GM23338 (cell line): Measurements from ENCODE around the gene IFT43. TPM values are rescaled to one million over a fixed set of nuclear protein-coding genes. Genes with fewer than 3 reads are reported as not detected.

Source experiments
- ATAC-seq: fragments of 200-7000 bp; cut with Tn5 transposase; 3 replicates; pipeline ENCODE4 v1.9.1; 2020
- DNase-seq: peaks from one replicate; pipeline ENCODE4 v3.0.0-alpha.2; 2015; ENCODE audit warnings: low spot score
- H2AFZ ChIP-seq: fragments of 200-600 bp; sonication (generic); 2 replicates; pipeline ENCODE4 v1.8.0; 2016; ENCODE audit warnings: antibody characterized with exemption, mild to moderate bottlenecking, moderate library complexity
- H3F3A ChIP-seq: fragments of 200-600 bp; sonication (generic); replicated peaks from 2 replicates; pipeline ENCODE4 v1.8.0; 2017; ENCODE audit warnings: antibody characterized with exemption, mixed run types, low read depth
- H3K27ac ChIP-seq: fragments of 200-600 bp; sonication (generic); 2 replicates; pipeline ENCODE4 v1.6.1; 2016; ENCODE audit warnings: low read depth
- H3K27me3 ChIP-seq: fragments of 200-600 bp; sonication (generic); 2 replicates; pipeline ENCODE4 v1.8.0; 2016; ENCODE audit warnings: mild to moderate bottlenecking, mixed run types, moderate library complexity; ENCODE audit not compliant: insufficient read depth
- H3K36me3 ChIP-seq: fragments of 200-600 bp; sonication (generic); 2 replicates; pipeline ENCODE4 v1.8.0; 2016; ENCODE audit warnings: mild to moderate bottlenecking; ENCODE audit not compliant: insufficient read depth
- H3K4me1 ChIP-seq: fragments of 200-600 bp; sonication (generic); 2 replicates; pipeline ENCODE4 v1.8.0; 2016; ENCODE audit warnings: mild to moderate bottlenecking, moderate library complexity; ENCODE audit not compliant: insufficient read depth
- H3K4me2 ChIP-seq: fragments of 200-600 bp; sonication (generic); 2 replicates; pipeline ENCODE4 v1.7.1; 2017; ENCODE audit warnings: mixed run types
- H3K4me3 ChIP-seq: fragments of 200-600 bp; sonication (generic); 2 replicates; pipeline ENCODE4 v1.6.1; 2016; ENCODE audit warnings: mixed run types
- H3K79me2 ChIP-seq: fragments of 200-600 bp; sonication (generic); replicated peaks from 2 replicates; pipeline ENCODE4 v1.8.0; 2017; ENCODE audit warnings: mild to moderate bottlenecking; ENCODE audit not compliant: insufficient read depth
- H3K9me2 ChIP-seq: fragments of 200-600 bp; sonication (generic); 2 replicates; pipeline ENCODE4 v1.8.0; 2017; ENCODE audit not compliant: insufficient read depth
- H4K20me1 ChIP-seq: fragments of 200-600 bp; sonication (generic); replicated peaks from 2 replicates; pipeline ENCODE4 v1.8.0; 2017; ENCODE audit warnings: mild to moderate bottlenecking; ENCODE audit not compliant: insufficient read depth
- H3K27ac Mint-ChIP-seq: 2 replicates; pipeline ENCODE4 v1.8.0; 2020; ENCODE audit warnings: inconsistent platforms, mild to moderate bottlenecking, moderate library complexity, mixed read lengths
- H3K27me3 Mint-ChIP-seq: 3 replicates; pipeline ENCODE4 v1.8.0; 2022; ENCODE audit warnings: low read depth, mild to moderate bottlenecking, moderate library complexity, mixed read lengths, inconsistent platforms; ENCODE audit not compliant: insufficient read depth, poor library complexity
- H3K36me3 Mint-ChIP-seq: 3 replicates; pipeline ENCODE4 v1.8.0; 2021; ENCODE audit warnings: low read depth, mild to moderate bottlenecking, inconsistent platforms, moderate library complexity, mixed read lengths
- H3K4me1 Mint-ChIP-seq: 3 replicates; pipeline ENCODE4 v1.8.0; 2020; ENCODE audit warnings: mild to moderate bottlenecking, inconsistent platforms, mixed read lengths
- H3K4me3 Mint-ChIP-seq: 3 replicates; pipeline ENCODE4 v1.8.0; 2021; ENCODE audit warnings: moderate library complexity, mild to moderate bottlenecking, inconsistent platforms, mixed read lengths
- H3K9me3 Mint-ChIP-seq: 3 replicates; pipeline ENCODE4 v1.8.0; 2020; ENCODE audit warnings: moderate library complexity, mild to moderate bottlenecking, inconsistent platforms, mixed read lengths
- CREB1 ChIP-seq: fragments of 250-450 bp; sonication (Bioruptor Pico); IDR thresholded peaks from 2 replicates; pipeline ENCODE4 v1.5.0; 2020; ENCODE audit warnings: low read depth, mild to moderate bottlenecking, moderate library complexity
- CTCF ChIP-seq, 2 experiments: fragments of 200-600 bp in 1 of 2; sonication (generic) in 1 of 2; conservative IDR thresholded peaks; 2 replicates each; pipeline versions ENCODE4 v1.5.1 to v1.6.1; 2016 to 2017; ENCODE audit warnings: antibody characterized with exemption in 2 of 2, low read depth in 2 of 2, mild to moderate bottlenecking in 2 of 2, moderate library complexity in 1 of 2
- ETS1 ChIP-seq: IDR thresholded peaks from 2 replicates; pipeline ENCODE4 v1.6.1; 2016; ENCODE audit warnings: antibody characterized with exemption
- EZH2phosphoT487 ChIP-seq: fragments of 200-600 bp; sonication (generic); IDR thresholded peaks from one replicate; pipeline ENCODE4 v1.8.1; 2018; ENCODE audit warnings: antibody characterized with exemption; ENCODE audit not compliant: unreplicated experiment
- JUNB ChIP-seq: IDR thresholded peaks from one replicate; pipeline ENCODE4 v1.6.1; 2016; ENCODE audit warnings: antibody characterized with exemption; ENCODE audit not compliant: unreplicated experiment
- NANOG ChIP-seq: IDR thresholded peaks from 2 replicates; pipeline ENCODE4 v1.6.1; 2016; ENCODE audit warnings: antibody characterized with exemption, borderline replicate concordance
- POLR2AphosphoS5 ChIP-seq: IDR thresholded peaks from 2 replicates; pipeline ENCODE4 v1.6.1; 2016; ENCODE audit warnings: antibody characterized with exemption, low read depth
- REST ChIP-seq: IDR thresholded peaks from one replicate; pipeline ENCODE4 v1.6.1; 2018; ENCODE audit warnings: antibody characterized with exemption; ENCODE audit not compliant: unreplicated experiment
- STAT1 ChIP-seq: IDR thresholded peaks from one replicate; pipeline ENCODE4 v1.6.1; 2016; ENCODE audit warnings: antibody characterized with exemption; ENCODE audit not compliant: unreplicated experiment
- ZNF114 ChIP-seq: fragments of 250-450 bp; sonication (Bioruptor Pico); IDR thresholded peaks from 2 replicates; pipeline ENCODE4 v1.5.0; 2020; ENCODE audit warnings: mild to moderate bottlenecking, moderate library complexity
- ZNF331 ChIP-seq: fragments of 250-450 bp; sonication (Bioruptor Pico); IDR thresholded peaks from 2 replicates; pipeline ENCODE4 v1.5.0; 2020; ENCODE audit warnings: low read depth, mild to moderate bottlenecking, moderate library complexity
- ZNF462 ChIP-seq: fragments of 250-450 bp; sonication (Bioruptor Pico); IDR thresholded peaks from 2 replicates; pipeline ENCODE4 v1.5.0; 2020; ENCODE audit warnings: mild to moderate bottlenecking, moderate library complexity
- polyA plus RNA-seq: library from polyadenylated mRNA; unstranded; fragments of >200 nt; fragmentation: Nextera tagmentation; extraction: Ambion mirVana; gene quantifications from 2 replicates; pipeline ENCODE4 v1.2.1, GENCODE V29; 2016
- total RNA-seq: library from RNA; depleted of rRNA; stranded (reverse); fragments of >200 nt; shearing (Covaris generic); gene quantifications from 2 replicates; pipeline ENCODE4 v1.2.3, GENCODE V29; 2014

IFT43 gene
- total and polyA plus RNA-seq, 2 experiments from 2014 or later: 21.5 to 43.1 TPM

GRCh38 chr14:76088771-76089571 lies 103.4 kb downstream of the IFT43 start (continued):
- no peak for TF ChIP-seq ZNF462 (CRISPR knock-in tag)

GRCh38 chr14:76089575-76089974 lies 104.0 kb downstream of the IFT43 start:
- Histone ChIP-seq H3K9me2 (peaks cover 3% of the 10 kb centered on the region; the same call in 1 of the 2 replicates), H4K20me1 (no peaks in the 10 kb centered on the region), H3K4me1 (peaks cover 28% of the 10 kb centered on the region), H3K27me3 (no peaks in the 10 kb centered on the region), H2AFZ (peak overlapping the region; percentile 20; the same call in 1 of the 2 replicates), H3K4me2 (peak overlapping the region; percentile 48; the same call in 1 of the 2 replicates), H3K79me2 (no peaks in the 10 kb centered on the region), H3K36me3 (no peaks in the 10 kb centered on the region), H3K27ac (no peak overlapping the region), H3K4me3 (no peak overlapping the region), H3F3A (no peaks in the 10 kb centered on the region)
- Mint-ChIP-seq H3K9me3 (no peaks in the 10 kb centered on the region; the same call in 2 of the 3 replicates), H3K4me1 (peaks cover 36% of the 10 kb centered on the region), H3K27me3 (peaks cover 5% of the 10 kb centered on the region), H3K36me3 (no peaks in the 10 kb centered on the region), H3K27ac (no peak overlapping the region), H3K4me3 (no peak overlapping the region)
- no peak for DNase-seq
- no peak for ATAC-seq
- TF ChIP-seq ZNF331 (CRISPR knock-in tag): no peak
- TF ChIP-seq CREB1 (CRISPR knock-in tag): no peak
- no peak for TF ChIP-seq ETS1
- TF ChIP-seq JUNB: no peak
- TF ChIP-seq REST: no peak
- TF ChIP-seq STAT1: no peak
- TF ChIP-seq EZH2phosphoT487: no peak
- no peak for TF ChIP-seq CTCF (conservative IDR thresholded peaks at IDR 0.05; ENCODE audit: low read depth in 2 of 2)
- TF ChIP-seq ZNF114: no peak
- no peak for TF ChIP-seq NANOG
- no peak for TF ChIP-seq POLR2AphosphoS5
